ENCODE data around the gene SEMA3F.

GRCh38 chr3:50157827-50158529, 2.9 kb downstream of the SEMA3F start:
- TF ChIP-seq, protein P1, sequence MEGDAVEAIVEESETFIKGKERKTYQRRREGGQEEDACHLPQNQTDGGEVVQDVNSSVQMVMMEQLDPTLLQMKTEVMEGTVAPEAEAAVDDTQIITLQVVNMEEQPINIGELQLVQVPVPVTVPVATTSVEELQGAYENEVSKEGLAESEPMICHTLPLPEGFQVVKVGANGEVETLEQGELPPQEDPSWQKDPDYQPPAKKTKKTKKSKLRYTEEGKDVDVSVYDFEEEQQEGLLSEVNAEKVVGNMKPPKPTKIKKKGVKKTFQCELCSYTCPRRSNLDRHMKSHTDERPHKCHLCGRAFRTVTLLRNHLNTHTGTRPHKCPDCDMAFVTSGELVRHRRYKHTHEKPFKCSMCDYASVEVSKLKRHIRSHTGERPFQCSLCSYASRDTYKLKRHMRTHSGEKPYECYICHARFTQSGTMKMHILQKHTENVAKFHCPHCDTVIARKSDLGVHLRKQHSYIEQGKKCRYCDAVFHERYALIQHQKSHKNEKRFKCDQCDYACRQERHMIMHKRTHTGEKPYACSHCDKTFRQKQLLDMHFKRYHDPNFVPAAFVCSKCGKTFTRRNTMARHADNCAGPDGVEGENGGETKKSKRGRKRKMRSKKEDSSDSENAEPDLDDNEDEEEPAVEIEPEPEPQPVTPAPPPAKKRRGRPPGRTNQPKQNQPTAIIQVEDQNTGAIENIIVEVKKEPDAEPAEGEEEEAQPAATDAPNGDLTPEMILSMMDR (IDR thresholded peaks at IDR 0.05), result no peak
- no peak for TF ChIP-seq EP300 (IDR thresholded peaks at IDR 0.05)
